ENCODE data around the gene FAM177B. TPM values are rescaled to one million over a fixed set of nuclear protein-coding genes. Genes with fewer than 3 reads are reported as not detected.
"Not testable (repeated sequence)": the region's sequence is repeated elsewhere in the genome, so short reads cannot be mapped to it uniquely, and the experiment has no call there.

Gene FAM177B
- total and polyA plus RNA-seq, 4 experiments from 2014 or later: 0.30 to 0.79 (median 0.30) TPM; not detected in 1

DNA sequence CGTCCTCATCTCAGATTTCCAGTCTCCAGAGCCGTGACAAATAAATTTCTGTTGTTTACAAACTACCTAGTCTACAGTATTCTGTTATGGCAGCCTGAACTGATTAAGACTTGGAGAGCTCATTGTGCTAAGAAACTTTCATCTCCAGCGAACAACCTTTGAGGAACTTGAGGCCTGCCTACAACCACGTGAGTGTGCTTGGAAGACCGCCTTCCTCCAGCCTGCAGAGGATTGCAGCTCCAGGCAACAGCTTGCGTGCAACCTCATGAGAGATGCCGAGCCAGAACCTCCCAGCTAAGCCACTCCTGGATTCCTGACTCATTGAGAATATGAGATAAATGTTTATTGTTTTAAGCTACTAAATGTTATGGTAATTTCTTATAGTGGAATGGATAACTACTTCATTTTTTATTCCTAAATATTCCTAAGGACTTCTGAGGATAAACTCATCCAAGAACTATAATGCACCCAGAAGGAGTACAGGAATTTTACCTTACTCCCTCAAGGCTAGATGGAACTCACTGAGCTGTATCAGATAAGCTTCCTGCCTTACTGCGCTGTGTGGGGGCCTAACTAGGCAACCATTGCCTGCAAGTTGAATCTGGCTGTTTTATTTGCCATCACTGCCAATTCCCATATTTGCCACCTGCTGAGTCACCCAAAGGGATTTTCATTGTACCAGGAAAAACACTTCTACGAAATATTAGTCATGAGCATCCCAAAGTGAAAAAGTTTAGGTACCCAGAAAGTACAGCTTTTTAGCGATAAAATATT, 17.6 kb downstream of the FAM177B start:
- Histone ChIP-seq H3K4me1 (ENCODE audit: insufficient read depth, low read length) (no peaks in the 10 kb centered on the region), H3K27me3 (ENCODE audit: insufficient read depth, low read length) (no peaks in the 10 kb centered on the region), H3K27ac (ENCODE audit: low read depth, low read length) (no peak overlapping the region), H3K9me3 (ENCODE audit: control insufficient read depth in 1 of 2, low read length in 2 of 2) (no peaks in the 10 kb centered on the region), H3K4me3 (ENCODE audit: low read length in 2 of 2) (no peak overlapping the region), H3K36me3 (ENCODE audit: insufficient read depth, low read length) (no peaks in the 10 kb centered on the region)
- DNase-seq: peak in 1 of 5 donors; percentile 17
- intact Hi-C loops (cut with micrococcal nuclease): no loop called here
- H3K9me3 Mint-ChIP-seq: peaks cover 0 to 2% (median 0%) of the 10 kb centered on the region in 8 donors
- H3K4me1 Mint-ChIP-seq: no peaks in the 10 kb centered on the region
- H3K27me3 Mint-ChIP-seq: peaks cover 8 to 13% of the 10 kb centered on the region in 2 donors
- CTCF ChIA-PET (ENCODE audit: partially characterized antibody): no interaction called here
- no peak overlapping the region for H3K27ac Mint-ChIP-seq
- POLR2A ChIA-PET (ENCODE audit: partially characterized antibody): no interaction called here
- H3K4me3 Mint-ChIP-seq: no peak overlapping the region
- H3K36me3 Mint-ChIP-seq: peaks cover 0 to 3% of the 10 kb centered on the region in 2 donors

GRCh38 chr1:222757646-222758268, 20.8 kb downstream of the FAM177B start:
- no peak overlapping the region for H3K4me3 ChIP-seq (ENCODE audit: low read length in 2 of 2)
- no peaks in the 10 kb centered on the region for H3K36me3 ChIP-seq (ENCODE audit: insufficient read depth, low read length)
- POLR2A ChIA-PET (ENCODE audit: partially characterized antibody): no interaction called here
- Mint-ChIP-seq H3K4me1 (no peaks in the 10 kb centered on the region), H3K4me3 (no peak overlapping the region), H3K36me3 (peaks cover 0 to 3% of the 10 kb centered on the region in 2 donors), H3K27me3 (peaks cover 11 to 18% of the 10 kb centered on the region in 2 donors), H3K9me3 (peaks cover 0 to 7% (median 2%) of the 10 kb centered on the region in 8 donors), H3K27ac (no peak overlapping the region)
- CTCF ChIA-PET (ENCODE audit: partially characterized antibody): interaction anchor here (1.7 kb wide), 1 partner anchor 366 kb away, joined by 3 read pairs; no protein-coding TSS in a partner anchor
- no peaks in the 10 kb centered on the region for H3K4me1 ChIP-seq (ENCODE audit: insufficient read depth, low read length)
- no peaks in the 10 kb centered on the region for H3K27me3 ChIP-seq (ENCODE audit: insufficient read depth, low read length)
- intact Hi-C loops (cut with micrococcal nuclease): no loop called here
- no peak for DNase-seq
- H3K27ac ChIP-seq (ENCODE audit: low read depth, low read length): no peak overlapping the region
- H3K9me3 ChIP-seq (ENCODE audit: control insufficient read depth in 1 of 2, low read length in 2 of 2): no peaks in the 10 kb centered on the region

- H3K27ac ChIP-seq (ENCODE audit: low read depth, low read length): no peak overlapping the region
- peaks cover 0 to 19% (median 8%) of the 10 kb centered on the region in 8 donors for H3K9me3 Mint-ChIP-seq
- no peak overlapping the region for H3K4me3 ChIP-seq (ENCODE audit: low read length in 2 of 2)
- H3K27me3 Mint-ChIP-seq: peaks cover 14 to 26% of the 10 kb centered on the region in 2 donors
- H3K9me3 ChIP-seq (ENCODE audit: control insufficient read depth in 1 of 2, low read length in 2 of 2): no peaks in the 10 kb centered on the region
- peaks cover 0 to 8% of the 10 kb centered on the region in 2 donors for H3K36me3 Mint-ChIP-seq
- H3K36me3 ChIP-seq (ENCODE audit: insufficient read depth, low read length): no peaks in the 10 kb centered on the region
- intact Hi-C loops (cut with micrococcal nuclease): no loop called here
- no peak for DNase-seq
- H3K4me1 ChIP-seq (ENCODE audit: insufficient read depth, low read length): no peaks in the 10 kb centered on the region
- ChIA-PET POLR2A (ENCODE audit: partially characterized antibody) (interaction anchor here (0.6 kb wide), 1 partner anchor 1053 kb away, joined by 5 read pairs; no protein-coding TSS in a partner anchor), CTCF (ENCODE audit: partially characterized antibody) (no interaction called here)
- H3K4me1 Mint-ChIP-seq: no peaks in the 10 kb centered on the region
- no peak overlapping the region for H3K4me3 Mint-ChIP-seq
- no peaks in the 10 kb centered on the region for H3K27me3 ChIP-seq (ENCODE audit: insufficient read depth, low read length)
- H3K27ac Mint-ChIP-seq: no peak overlapping the region
Observed at GRCh38 chr1:222759451-222760035, 22.5 kb downstream of the FAM177B start.

GRCh38 chr1:222761083-222761482, 24.1 kb downstream of the FAM177B start:
- Mint-ChIP-seq H3K27me3 (peaks cover 13 to 23% of the 10 kb centered on the region in 2 donors), H3K9me3 (peaks cover 0 to 19% (median 8%) of the 10 kb centered on the region in 8 donors), H3K4me3 (no peak overlapping the region), H3K4me1 (no peaks in the 10 kb centered on the region), H3K36me3 (peaks cover 0 to 8% of the 10 kb centered on the region in 2 donors), H3K27ac (no peak overlapping the region)
- ChIA-PET POLR2A (ENCODE audit: partially characterized antibody) (interaction anchor here (1.2 kb wide), 1 partner anchor 10 kb away, joined by 3 read pairs; no protein-coding TSS in a partner anchor), CTCF (ENCODE audit: partially characterized antibody) (no interaction called here)
- Histone ChIP-seq H3K36me3 (ENCODE audit: insufficient read depth, low read length) (no peaks in the 10 kb centered on the region), H3K27ac (ENCODE audit: low read depth, low read length) (no peak overlapping the region), H3K4me1 (ENCODE audit: insufficient read depth, low read length) (no peaks in the 10 kb centered on the region), H3K27me3 (ENCODE audit: insufficient read depth, low read length) (no peaks in the 10 kb centered on the region), H3K4me3 (ENCODE audit: low read length in 2 of 2) (no peak overlapping the region), H3K9me3 (ENCODE audit: control insufficient read depth in 1 of 2, low read length in 2 of 2) (no peaks in the 10 kb centered on the region)
- DNase-seq: no peak
- intact Hi-C loops (cut with micrococcal nuclease): no loop called here

DNA sequence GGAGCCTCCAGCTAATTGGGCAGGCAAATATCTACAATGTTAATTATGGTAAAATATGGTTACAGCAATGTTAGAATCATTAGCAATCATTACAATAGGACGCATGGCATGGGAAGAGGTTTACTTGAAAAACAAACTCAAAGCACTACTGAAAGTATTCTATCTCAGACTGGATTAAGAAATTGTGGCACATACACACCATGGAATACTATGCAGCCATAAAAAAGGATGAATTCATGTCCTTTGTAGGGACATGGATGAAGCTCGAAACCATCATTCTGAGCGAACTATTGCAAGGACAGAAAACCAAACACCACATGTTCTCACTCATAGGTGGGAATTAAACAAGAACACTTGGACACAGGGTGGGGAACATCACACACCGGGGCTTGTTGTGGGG, 25.2 kb downstream of the FAM177B start:
- H3K36me3 ChIP-seq (ENCODE audit: insufficient read depth, low read length); H3K4me1 ChIP-seq (ENCODE audit: insufficient read depth, low read length); H3K27ac Mint-ChIP-seq; intact Hi-C loops (cut with micrococcal nuclease); H3K27me3 ChIP-seq (ENCODE audit: insufficient read depth, low read length); H3K36me3 Mint-ChIP-seq; H3K9me3 ChIP-seq (ENCODE audit: control insufficient read depth in 1 of 2, low read length in 2 of 2); H3K4me1 Mint-ChIP-seq; DNase-seq; CTCF ChIA-PET (ENCODE audit: partially characterized antibody); POLR2A ChIA-PET (ENCODE audit: partially characterized antibody); H3K4me3 Mint-ChIP-seq; H3K4me3 ChIP-seq (ENCODE audit: low read length in 2 of 2); H3K27ac ChIP-seq (ENCODE audit: low read depth, low read length): not testable (repeated sequence)
- Mint-ChIP-seq H3K27me3 (peaks cover 11 to 18% of the 10 kb centered on the region in 2 donors), H3K9me3 (peaks cover 0 to 19% (median 9%) of the 10 kb centered on the region in 8 donors)

GRCh38 chr1:222767152-222767571, 30.2 kb downstream of the FAM177B start:
- no peak for DNase-seq
- Histone ChIP-seq H3K4me3 (ENCODE audit: low read length in 2 of 2) (no peak overlapping the region), H3K36me3 (ENCODE audit: insufficient read depth, low read length) (no peaks in the 10 kb centered on the region), H3K4me1 (ENCODE audit: insufficient read depth, low read length) (no peaks in the 10 kb centered on the region), H3K27me3 (ENCODE audit: insufficient read depth, low read length) (no peaks in the 10 kb centered on the region), H3K9me3 (ENCODE audit: control insufficient read depth in 1 of 2, low read length in 2 of 2) (peaks cover 0 to 10% of the 10 kb centered on the region in 2 donors), H3K27ac (ENCODE audit: low read depth, low read length) (no peak overlapping the region)
- intact Hi-C loops (cut with micrococcal nuclease): no loop called here
- Mint-ChIP-seq H3K4me1 (no peaks in the 10 kb centered on the region), H3K27ac (no peak overlapping the region), H3K9me3 (peaks cover 7 to 44% (median 31%) of the 10 kb centered on the region in 8 donors), H3K36me3 (peaks cover 5% of the 10 kb centered on the region in 2 donors), H3K4me3 (no peak overlapping the region), H3K27me3 (peaks cover 15 to 18% of the 10 kb centered on the region in 2 donors)
- ChIA-PET CTCF (ENCODE audit: partially characterized antibody) (no interaction called here), POLR2A (ENCODE audit: partially characterized antibody) (no interaction called here)

DNA sequence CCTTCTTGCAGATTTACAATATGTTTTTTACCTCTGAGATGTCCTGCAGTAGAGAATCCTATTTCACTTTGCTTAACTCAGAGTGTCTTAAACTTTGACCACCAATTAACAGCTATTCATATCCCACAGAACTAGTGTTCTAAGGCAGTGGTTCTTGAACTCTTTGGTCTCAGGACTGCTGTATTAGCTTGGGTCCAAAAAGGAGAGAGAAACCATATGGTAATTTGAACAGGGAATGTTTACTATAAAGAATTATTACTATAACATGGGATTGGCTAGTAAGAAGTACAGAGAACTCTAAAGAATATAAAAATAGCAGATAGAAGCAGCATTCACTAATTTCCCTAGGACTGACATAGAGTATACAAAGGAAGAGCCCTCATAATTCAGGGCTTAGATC, 31.6 kb downstream of the FAM177B start:
- intact Hi-C loops (cut with micrococcal nuclease): no loop called here
- Mint-ChIP-seq H3K27me3 (peaks cover 10 to 12% of the 10 kb centered on the region in 2 donors), H3K4me1 (peaks cover 0 to 7% (median 3%) of the 10 kb centered on the region in 4 donors), H3K9me3 (peaks cover 7 to 41% (median 28%) of the 10 kb centered on the region in 8 donors), H3K36me3 (peaks cover 5% of the 10 kb centered on the region in 2 donors), H3K27ac (no peak overlapping the region), H3K4me3 (no peak overlapping the region)
- no peaks in the 10 kb centered on the region for H3K4me1 ChIP-seq (ENCODE audit: insufficient read depth, low read length)
- peaks cover 0 to 10% of the 10 kb centered on the region in 2 donors for H3K9me3 ChIP-seq (ENCODE audit: control insufficient read depth in 1 of 2, low read length in 2 of 2)
- no peak overlapping the region for H3K4me3 ChIP-seq (ENCODE audit: low read length in 2 of 2)
- no peaks in the 10 kb centered on the region for H3K27me3 ChIP-seq (ENCODE audit: insufficient read depth, low read length)
- H3K36me3 ChIP-seq (ENCODE audit: insufficient read depth, low read length): no peaks in the 10 kb centered on the region
- no peak for DNase-seq
- H3K27ac ChIP-seq (ENCODE audit: low read depth, low read length): no peak overlapping the region
- ChIA-PET CTCF (ENCODE audit: partially characterized antibody) (interaction anchor here (1.4 kb wide), 1 partner anchor 365 kb away, joined by 3 read pairs; no protein-coding TSS in a partner anchor), POLR2A (ENCODE audit: partially characterized antibody) (no interaction called here)

All from CD4-positive, alpha-beta memory T cell (primary cell).